ENCODE results near the gene VSIG4. TPM values are rescaled to one million over a fixed set of nuclear protein-coding genes. Genes with fewer than 3 reads are reported as not detected.
"Not testable (repeated sequence)": the region's sequence is repeated elsewhere in the genome, so short reads cannot be mapped to it uniquely, and the experiment has no call there.

VSIG4 gene
- 100 to 1,000 TPM in 1 of 2 donors, 10 to 100 TPM in 1; 72.8 to 259 TPM for total RNA-seq
- long read RNA-seq, donor 1, transcript VSIG4-201 (8 exons, 1,834 nt), result major isoform, 20 of 34 reads
- long read RNA-seq, donor 1, partial matches to known transcripts, result 3 of 34 reads
- long read RNA-seq, donor 1, other reads (novel, unspliced or antisense), result 10 of 34 reads
- long read RNA-seq, donor 2, transcript VSIG4-202 (7 exons, 1,474 nt), result minor isoform, 6 of 58 reads
- long read RNA-seq, donor 2, transcript VSIG4-201 (8 exons, 1,834 nt), result major isoform, 31 of 58 reads
- long read RNA-seq, donor 2, partial matches to known transcripts, result 3 of 58 reads
- long read RNA-seq, donor 2, other reads (novel, unspliced or antisense), result 17 of 58 reads

GRCh38 chrX:66039944-66040343 lies at the start of gene VSIG4:
VSIG4 (minus strand) TSS chrX:66040080; CDS start chrX:66039998, 82 bp downstream.
- intact Hi-C loops (cut with DNase I), result no loop called here
- peak; percentile 83 for DNase-seq (ENCODE audit: low spot score)

- no peak for DNase-seq (ENCODE audit: low spot score)
- intact Hi-C loops (cut with DNase I), result no loop called here
These were observed 36.9 kb upstream of the VSIG4 start for GRCh38 chrX:66076801-66077200.

GRCh38 chrX:66074920-66075879 lies 35.3 kb upstream of the VSIG4 start:
- DNase-seq (ENCODE audit: low spot score), result peak; percentile 86

GRCh38 chrX:66071126-66071525 lies 31.2 kb upstream of the VSIG4 start:
- intact Hi-C loops (cut with DNase I), result no loop called here
- no peak for DNase-seq (ENCODE audit: low spot score)

More at GRCh38 chrX:66074920-66075879, 35.3 kb upstream of the VSIG4 start:
- intact Hi-C loops (cut with DNase I), result no loop called here

- DNase-seq (ENCODE audit: low spot score), result no peak
These were observed 24.4 kb upstream of the VSIG4 start for GRCh38 chrX:66064261-66064660.

DNA sequence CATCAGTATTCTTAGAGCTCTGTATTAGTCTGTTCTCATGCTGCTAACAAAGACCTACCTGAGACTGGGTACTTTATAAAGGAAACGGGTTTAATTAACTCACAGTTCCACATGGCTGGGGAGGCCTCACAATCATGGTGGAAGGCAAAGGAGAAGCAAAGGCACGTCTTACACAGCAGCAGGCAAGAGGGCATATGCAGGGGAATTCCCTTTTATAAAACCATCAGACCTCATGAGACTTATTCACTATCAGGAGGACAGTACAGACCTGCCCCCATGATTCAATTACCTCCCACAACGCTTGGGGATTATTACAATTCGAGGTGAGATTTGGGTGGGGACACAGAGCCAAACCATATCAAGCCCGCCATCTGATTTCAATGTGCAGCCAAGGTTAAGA lies 17.1 kb upstream of the VSIG4 start:
- intact Hi-C loops (cut with DNase I); DNase-seq (ENCODE audit: low spot score): not testable (repeated sequence)

More at GRCh38 chrX:66064261-66064660, 24.4 kb upstream of the VSIG4 start:
- intact Hi-C loops (cut with DNase I), result no loop called here

DNA sequence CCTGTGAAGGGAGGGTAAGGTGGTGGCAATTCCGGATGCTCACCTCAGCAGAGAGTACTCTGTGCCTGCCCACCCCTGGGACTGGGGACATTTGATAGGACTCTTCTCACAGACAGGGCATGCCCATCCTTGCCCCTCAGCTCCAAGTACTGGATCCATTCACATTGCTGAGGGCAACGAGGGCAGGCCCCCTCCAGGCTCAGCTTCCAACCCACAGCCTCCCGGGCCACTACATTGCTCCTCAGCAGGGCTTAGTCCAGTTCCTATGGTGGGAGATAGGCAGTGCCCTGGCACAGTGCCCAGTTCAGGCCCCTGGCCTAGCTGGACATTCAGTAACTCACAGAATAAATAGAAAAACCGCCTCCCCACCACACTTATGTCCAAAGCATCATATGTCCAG lies 15.1 kb upstream of the VSIG4 start:
- intact Hi-C loops (cut with DNase I), result no loop called here
- no peak for DNase-seq (ENCODE audit: low spot score)

DNA sequence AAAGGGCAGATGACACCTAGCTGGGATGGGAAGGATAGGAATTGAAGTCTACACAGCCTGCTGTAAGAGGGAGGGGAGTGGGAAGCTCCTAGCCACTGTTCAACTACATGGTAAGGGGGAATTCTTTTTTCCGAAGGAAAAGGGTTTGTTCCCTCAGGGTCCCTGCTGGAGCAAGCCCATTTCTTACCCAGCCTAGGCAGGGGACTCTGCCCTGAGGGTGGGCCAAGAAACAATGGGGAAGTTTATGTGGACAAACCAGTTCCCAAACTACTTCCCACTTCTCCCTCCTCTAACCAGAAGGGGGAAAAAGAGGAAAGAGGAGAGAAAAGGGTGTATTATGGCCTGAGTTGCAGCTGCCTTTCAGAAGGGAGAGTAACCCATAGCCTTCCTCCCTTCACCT lies 13.5 kb upstream of the VSIG4 start:
- intact Hi-C loops (cut with DNase I), result no loop called here
- no peak for DNase-seq (ENCODE audit: low spot score)

GRCh38 chrX:66051980-66052379 lies 12.1 kb upstream of the VSIG4 start:
- intact Hi-C loops (cut with DNase I), result no loop called here
- DNase-seq (ENCODE audit: low spot score), result no peak

DNA sequence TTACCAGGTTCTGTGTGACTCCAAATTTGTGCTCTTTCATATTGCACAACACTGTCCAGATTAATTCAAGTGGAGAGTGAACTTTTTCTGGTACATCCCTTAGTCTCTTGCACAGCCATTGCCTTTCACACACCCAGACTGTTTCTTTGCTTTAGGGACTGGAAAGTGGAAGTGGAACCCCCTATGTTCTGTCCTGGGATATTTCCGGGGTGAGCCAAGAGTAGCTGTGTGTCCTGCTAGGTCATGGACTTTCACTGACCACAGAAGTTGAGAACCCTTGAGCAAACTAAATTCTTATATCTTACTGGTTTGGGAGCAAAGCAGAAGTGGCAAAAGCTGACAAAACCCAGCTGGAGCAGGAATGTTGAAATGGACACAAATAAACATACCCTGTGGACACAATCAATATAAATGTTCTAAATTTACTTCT lies 10.3 kb upstream of the VSIG4 start:
- intact Hi-C loops (cut with DNase I), result no loop called here
- DNase-seq (ENCODE audit: low spot score), result no peak

GRCh38 chrX:66049056-66049455 lies 9.2 kb upstream of the VSIG4 start:
- no peak for DNase-seq (ENCODE audit: low spot score)
- intact Hi-C loops (cut with DNase I), result no loop called here

- no peak for DNase-seq (ENCODE audit: low spot score)
- intact Hi-C loops (cut with DNase I), result no loop called here
These were observed 6.8 kb upstream of the VSIG4 start for GRCh38 chrX:66046612-66047235.

DNA sequence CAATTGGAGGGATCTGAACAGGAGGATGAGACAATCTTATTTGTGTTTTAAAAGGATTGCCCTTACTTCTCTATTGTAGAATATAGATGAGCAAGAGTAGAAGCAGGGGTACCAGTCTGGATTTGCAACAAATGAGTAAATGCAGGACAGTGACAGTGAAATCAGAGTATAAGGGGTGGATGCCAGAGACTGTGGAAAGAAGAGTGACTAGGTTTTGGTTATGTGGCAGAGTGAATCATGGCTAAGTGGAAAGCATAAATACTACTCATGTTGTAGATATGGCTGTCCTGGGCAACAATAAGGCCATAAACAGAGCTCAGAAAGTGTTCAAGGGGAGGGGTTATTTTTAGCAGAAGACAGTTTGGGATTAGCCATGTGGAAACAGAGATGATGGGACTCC lies 6.0 kb upstream of the VSIG4 start:
- intact Hi-C loops (cut with DNase I), result no loop called here
- no peak for DNase-seq (ENCODE audit: low spot score)

GRCh38 chrX:66043584-66043983 lies 3.7 kb upstream of the VSIG4 start:
- DNase-seq (ENCODE audit: low spot score), result no peak
- intact Hi-C loops (cut with DNase I), result no loop called here

DNA sequence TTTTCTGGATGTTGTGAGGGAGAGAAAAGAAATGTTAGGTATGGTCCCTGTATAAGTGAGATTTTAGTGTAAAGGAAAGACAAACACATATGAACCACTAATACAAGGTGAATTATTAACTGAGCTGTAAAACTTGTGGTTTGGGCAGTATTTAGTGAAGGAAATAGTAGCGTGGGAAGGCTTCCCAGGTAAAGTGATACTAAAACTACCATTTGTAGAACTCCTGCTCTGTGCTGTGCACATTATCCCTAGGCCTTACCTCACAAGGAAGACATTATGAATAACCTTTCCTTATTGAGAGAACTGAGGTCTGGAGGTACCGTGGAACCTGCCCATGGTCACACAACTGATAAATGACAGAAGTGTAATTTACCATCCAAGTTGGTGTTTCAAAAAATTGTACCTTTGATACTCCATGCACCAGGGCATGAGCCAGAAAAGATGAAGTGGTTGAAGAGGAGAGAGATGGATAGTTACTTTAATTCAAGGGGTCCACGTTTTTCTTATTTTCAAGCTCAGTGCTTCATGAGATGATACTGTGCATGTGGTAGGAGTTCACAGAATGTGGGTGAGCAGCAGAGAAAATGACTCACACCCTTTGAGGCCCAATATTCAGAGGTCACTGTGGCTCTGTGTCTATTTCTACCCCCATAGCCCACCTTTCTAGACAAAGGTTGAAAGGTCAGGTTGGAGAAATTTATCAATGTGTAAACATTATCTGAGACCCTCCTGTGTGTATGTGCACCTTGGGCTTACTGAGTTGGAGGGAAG lies 2.6 kb upstream of the VSIG4 start:
- intact Hi-C loops (cut with DNase I), result no loop called here
- no peak for DNase-seq (ENCODE audit: low spot score)

DNA sequence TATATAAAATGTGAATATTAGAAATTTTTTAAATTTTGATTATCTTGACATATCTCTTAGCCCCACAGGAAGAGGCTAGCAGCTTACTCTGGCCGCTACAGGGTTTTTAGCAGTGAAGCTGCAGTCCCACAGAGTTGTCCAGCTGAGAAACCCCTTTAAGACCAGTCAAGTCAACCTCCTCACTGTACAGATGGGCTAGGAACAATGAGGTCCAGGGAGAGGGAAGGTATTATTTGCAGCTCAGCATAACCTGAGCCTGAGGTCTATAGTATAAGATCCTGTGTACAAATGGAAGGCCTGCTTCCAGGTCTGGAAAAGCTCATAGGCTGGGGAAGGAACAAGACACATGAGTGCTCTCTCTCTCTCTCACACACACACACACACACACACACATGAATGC lies 1.8 kb downstream of the VSIG4 start:
- intact Hi-C loops (cut with DNase I), result no loop called here
- DNase-seq (ENCODE audit: low spot score), result no peak

GRCh38 chrX:66036231-66036630 lies 3.6 kb downstream of the VSIG4 start:
- intact Hi-C loops (cut with DNase I), result no loop called here
- no peak for DNase-seq (ENCODE audit: low spot score)

GRCh38 chrX:66035667-66036066 lies 4.2 kb downstream of the VSIG4 start:
- intact Hi-C loops (cut with DNase I), result no loop called here

More at GRCh38 chrX:66035667-66036066, 4.2 kb downstream of the VSIG4 start:
- DNase-seq (ENCODE audit: low spot score), result no peak

Data from posterior vena cava (tissue), 2 donors.